SK-N-SH treated with all-trans-retinoic acid at 6 μM for 48 hours (cell line): Measurements from ENCODE around the gene ARID3A.

ENCODE experiments used
- ARNTL ChIP-seq: fragments of 450-650 bp; formaldehyde crosslinking; IDR thresholded peaks from 2 replicates; pipeline ENCODE4 v1.5.0; 2020; ENCODE audit warnings: low read depth, mild to moderate bottlenecking, moderate library complexity, borderline replicate concordance
- CREB5 ChIP-seq: fragments of 250-450 bp; sonication (Bioruptor Pico); IDR thresholded peaks from 2 replicates; pipeline ENCODE4 v1.5.1; 2020; ENCODE audit warnings: low read depth, mild to moderate bottlenecking, moderate library complexity
- POU6F1 ChIP-seq: fragments of 250-450 bp; sonication (Bioruptor Pico); IDR thresholded peaks from 2 replicates; pipeline ENCODE4 v1.8.0; 2021; ENCODE audit warnings: low read depth, mild to moderate bottlenecking, moderate library complexity, borderline replicate concordance
- PPARA ChIP-seq: fragments of 250-450 bp; sonication (Bioruptor Pico); IDR thresholded peaks from 2 replicates; pipeline ENCODE4 v1.5.0; 2020; ENCODE audit warnings: mild to moderate bottlenecking, borderline replicate concordance
- SNAI2 ChIP-seq: fragments of 250-450 bp; sonication (Bioruptor Pico); IDR thresholded peaks from 2 replicates; pipeline ENCODE4 v1.5.0; 2020; ENCODE audit warnings: mild to moderate bottlenecking, moderate library complexity
- TCF4 ChIP-seq: fragments of 250-450 bp; sonication (Bioruptor Pico); IDR thresholded peaks from 2 replicates; pipeline ENCODE4 v1.8.0; 2021; ENCODE audit warnings: mild to moderate bottlenecking, moderate library complexity, borderline replicate concordance
- ZNF8 ChIP-seq: fragments of 450-650 bp; formaldehyde crosslinking; IDR thresholded peaks from 2 replicates; pipeline ENCODE4 v1.5.0; 2020; ENCODE audit warnings: mild to moderate bottlenecking, moderate library complexity
- TF ChIP-seq, protein P1 (sequence below): fragments of 250-450 bp; sonication (Bioruptor Pico); IDR thresholded peaks from 2 replicates; pipeline ENCODE4 v1.8.0; 2020; ENCODE audit warnings: mild to moderate bottlenecking, moderate library complexity, borderline replicate concordance
- TF ChIP-seq, protein P2 (sequence below): fragments of 250-450 bp; sonication (Bioruptor Pico); IDR thresholded peaks from 2 replicates; pipeline ENCODE4 v1.5.1; 2021; ENCODE audit warnings: mild to moderate bottlenecking, moderate library complexity

- no peak for TF ChIP-seq CREB5 (CRISPR knock-in tag)
- TF ChIP-seq ZNF8 (CRISPR knock-in tag) = no peak
- TF ChIP-seq, protein P1, sequence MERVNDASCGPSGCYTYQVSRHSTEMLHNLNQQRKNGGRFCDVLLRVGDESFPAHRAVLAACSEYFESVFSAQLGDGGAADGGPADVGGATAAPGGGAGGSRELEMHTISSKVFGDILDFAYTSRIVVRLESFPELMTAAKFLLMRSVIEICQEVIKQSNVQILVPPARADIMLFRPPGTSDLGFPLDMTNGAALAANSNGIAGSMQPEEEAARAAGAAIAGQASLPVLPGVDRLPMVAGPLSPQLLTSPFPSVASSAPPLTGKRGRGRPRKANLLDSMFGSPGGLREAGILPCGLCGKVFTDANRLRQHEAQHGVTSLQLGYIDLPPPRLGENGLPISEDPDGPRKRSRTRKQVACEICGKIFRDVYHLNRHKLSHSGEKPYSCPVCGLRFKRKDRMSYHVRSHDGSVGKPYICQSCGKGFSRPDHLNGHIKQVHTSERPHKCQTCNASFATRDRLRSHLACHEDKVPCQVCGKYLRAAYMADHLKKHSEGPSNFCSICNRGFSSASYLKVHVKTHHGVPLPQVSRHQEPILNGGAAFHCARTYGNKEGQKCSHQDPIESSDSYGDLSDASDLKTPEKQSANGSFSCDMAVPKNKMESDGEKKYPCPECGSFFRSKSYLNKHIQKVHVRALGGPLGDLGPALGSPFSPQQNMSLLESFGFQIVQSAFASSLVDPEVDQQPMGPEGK = no peak
- TF ChIP-seq TCF4 = no peak
- no peak for TF ChIP-seq ARNTL
- TF ChIP-seq PPARA (CRISPR knock-in tag) = no peak
- TF ChIP-seq, protein P2, sequence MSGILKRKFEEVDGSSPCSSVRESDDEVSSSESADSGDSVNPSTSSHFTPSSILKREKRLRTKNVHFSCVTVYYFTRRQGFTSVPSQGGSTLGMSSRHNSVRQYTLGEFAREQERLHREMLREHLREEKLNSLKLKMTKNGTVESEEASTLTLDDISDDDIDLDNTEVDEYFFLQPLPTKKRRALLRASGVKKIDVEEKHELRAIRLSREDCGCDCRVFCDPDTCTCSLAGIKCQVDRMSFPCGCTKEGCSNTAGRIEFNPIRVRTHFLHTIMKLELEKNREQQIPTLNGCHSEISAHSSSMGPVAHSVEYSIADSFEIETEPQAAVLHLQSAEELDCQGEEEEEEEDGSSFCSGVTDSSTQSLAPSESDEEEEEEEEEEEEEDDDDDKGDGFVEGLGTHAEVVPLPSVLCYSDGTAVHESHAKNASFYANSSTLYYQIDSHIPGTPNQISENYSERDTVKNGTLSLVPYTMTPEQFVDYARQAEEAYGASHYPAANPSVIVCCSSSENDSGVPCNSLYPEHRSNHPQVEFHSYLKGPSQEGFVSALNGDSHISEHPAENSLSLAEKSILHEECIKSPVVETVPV (CRISPR knock-in tag) = no peak
- no peak for TF ChIP-seq SNAI2
- no peak for TF ChIP-seq POU6F1 (CRISPR knock-in tag)
Measured at GRCh38 chr19:925087-925525, 729 bp upstream of the ARID3A start.
